Vagina (tissue), 2 donors: ENCODE results near the gene AKIRIN1. TPM values are rescaled to one million over a fixed set of nuclear protein-coding genes. Genes with fewer than 3 reads are reported as not detected.

ENCODE experiments used
- DNase-seq, 2 donors: peaks; one replicate each; pipeline ENCODE4 v3.0.0-alpha.2; 2017; ENCODE audit errors: extremely low spot score in 2 of 2
- H3K27ac ChIP-seq: fragments of 200-600 bp; sonication (generic); one replicate; pipeline ENCODE4 v1.5.1; 2019
- H3K27me3 ChIP-seq: fragments of 200-600 bp; sonication (generic); one replicate; pipeline ENCODE4 v1.5.1; 2019
- H3K36me3 ChIP-seq, 2 donors: fragments of 200-600 bp; sonication (generic); one replicate each; pipeline ENCODE4 v1.5.1; 2017 to 2019
- H3K4me1 ChIP-seq: fragments of 200-600 bp; sonication (generic); one replicate; pipeline ENCODE4 v1.5.1; 2019
- H3K4me3 ChIP-seq, 2 donors: fragments of 200-600 bp; sonication (generic); 1 replicate in 1 of 2; 2 replicates in 1 of 2; pipeline ENCODE4 v1.5.1; 2016 to 2019
- H3K9me3 ChIP-seq: fragments of 200-600 bp; sonication (generic); one replicate; pipeline ENCODE4 v1.5.1; 2019
- POLR2A ChIP-seq, 2 donors: fragments of 450-650 bp; IDR thresholded peaks; one replicate each; pipeline ENCODE4 v1.6.1; 2017; ENCODE audit warnings: antibody characterized with exemption in 2 of 2, mild to moderate bottlenecking in 2 of 2, moderate library complexity in 2 of 2
- POLR2AphosphoS5 ChIP-seq, 2 donors: sonication (generic); formaldehyde crosslinking; IDR thresholded peaks; one replicate each; pipeline ENCODE4 v1.9.0; 2017; ENCODE audit warnings: antibody characterized with exemption in 2 of 2, mild to moderate bottlenecking in 2 of 2, low read depth in 1 of 2; ENCODE audit not compliant: insufficient read depth in 1 of 2
- intact Hi-C: fragments of 100-400 bp; cut with DNase I; formaldehyde crosslinking; loops from one replicate; pipeline ENCODE4 v1.15.1; 2023
- total RNA-seq: library from RNA; depleted of rRNA; stranded (reverse); fragments of >200 nt; gene quantifications from one replicate; pipeline ENCODE4 v1.2.3, GENCODE V29; 2016
- TF ChIP-seq, protein P1 (sequence below), 3 experiments: fragments of 450-650 bp in 2 of 3; fragments of 200-600 bp in 1 of 3; sonication (generic) in 1 of 3; IDR thresholded peaks; one replicate each; pipeline ENCODE4 v1.5.1; 2017 to 2019; ENCODE audit warnings: antibody characterized with exemption in 3 of 3, mild to moderate bottlenecking in 2 of 3, moderate library complexity in 2 of 3

AKIRIN1 gene
- total RNA-seq, 1 donor from 2014 or later = 27.5 TPM

DNA sequence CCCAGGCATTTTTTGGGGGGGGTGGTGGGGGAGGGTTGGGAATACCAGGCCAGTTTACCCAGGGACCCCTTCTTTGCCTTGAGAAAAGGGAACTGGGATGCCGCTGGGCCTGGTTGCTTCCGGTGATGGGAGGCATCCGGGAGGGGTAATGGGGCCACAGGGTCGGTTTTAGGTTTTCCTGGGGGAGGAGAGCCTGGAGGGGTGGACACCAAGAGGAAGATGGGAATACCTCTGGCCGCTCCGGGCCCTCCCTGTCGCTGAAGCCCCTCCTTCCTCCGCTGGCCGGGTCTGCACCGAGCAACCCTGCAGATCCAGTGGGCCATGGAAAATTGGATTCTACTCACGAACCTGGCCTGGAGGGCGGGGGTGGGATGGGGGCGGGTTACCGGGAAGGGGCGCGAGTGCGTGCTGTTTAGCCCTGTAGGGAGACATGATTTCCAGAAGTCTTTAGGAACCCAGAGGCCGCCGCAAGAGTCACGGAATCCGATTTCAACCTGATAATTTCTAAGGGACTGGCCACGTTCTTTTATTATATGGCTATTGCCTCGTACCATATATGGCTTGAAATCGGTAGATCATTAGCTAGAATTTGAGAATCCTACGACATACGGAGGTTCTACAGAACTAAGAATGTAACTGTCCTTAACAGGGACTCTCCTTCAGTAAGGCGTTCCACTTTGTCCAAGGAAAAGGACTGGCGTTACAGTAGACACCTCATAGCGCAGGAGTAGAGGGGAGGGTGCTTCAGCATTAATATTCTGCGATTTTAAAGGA is 749 bp downstream of the AKIRIN1 start:
- intact Hi-C loops = no loop called here
- Histone ChIP-seq H3K27ac (peak overlapping the region; percentile 94), H3K4me3 (peak overlapping the region; percentile 99), H3K4me1 (peaks cover 49% of the 10 kb centered on the region), H3K36me3 (no peaks in the 10 kb centered on the region), H3K27me3 (no peaks in the 10 kb centered on the region), H3K9me3 (no peaks in the 10 kb centered on the region)
- DNase-seq = peak in 1 of 2 donors; percentile 96
- TF ChIP-seq POLR2A (IDR thresholded peaks at IDR 0.05) (no peak), POLR2AphosphoS5 (IDR thresholded peaks at IDR 0.05; ENCODE audit: insufficient read depth in 1 of 2, low read depth in 1 of 2) (no peak)
- TF ChIP-seq, protein P1, sequence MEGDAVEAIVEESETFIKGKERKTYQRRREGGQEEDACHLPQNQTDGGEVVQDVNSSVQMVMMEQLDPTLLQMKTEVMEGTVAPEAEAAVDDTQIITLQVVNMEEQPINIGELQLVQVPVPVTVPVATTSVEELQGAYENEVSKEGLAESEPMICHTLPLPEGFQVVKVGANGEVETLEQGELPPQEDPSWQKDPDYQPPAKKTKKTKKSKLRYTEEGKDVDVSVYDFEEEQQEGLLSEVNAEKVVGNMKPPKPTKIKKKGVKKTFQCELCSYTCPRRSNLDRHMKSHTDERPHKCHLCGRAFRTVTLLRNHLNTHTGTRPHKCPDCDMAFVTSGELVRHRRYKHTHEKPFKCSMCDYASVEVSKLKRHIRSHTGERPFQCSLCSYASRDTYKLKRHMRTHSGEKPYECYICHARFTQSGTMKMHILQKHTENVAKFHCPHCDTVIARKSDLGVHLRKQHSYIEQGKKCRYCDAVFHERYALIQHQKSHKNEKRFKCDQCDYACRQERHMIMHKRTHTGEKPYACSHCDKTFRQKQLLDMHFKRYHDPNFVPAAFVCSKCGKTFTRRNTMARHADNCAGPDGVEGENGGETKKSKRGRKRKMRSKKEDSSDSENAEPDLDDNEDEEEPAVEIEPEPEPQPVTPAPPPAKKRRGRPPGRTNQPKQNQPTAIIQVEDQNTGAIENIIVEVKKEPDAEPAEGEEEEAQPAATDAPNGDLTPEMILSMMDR (IDR thresholded peaks at IDR 0.05) = no peak

DNA sequence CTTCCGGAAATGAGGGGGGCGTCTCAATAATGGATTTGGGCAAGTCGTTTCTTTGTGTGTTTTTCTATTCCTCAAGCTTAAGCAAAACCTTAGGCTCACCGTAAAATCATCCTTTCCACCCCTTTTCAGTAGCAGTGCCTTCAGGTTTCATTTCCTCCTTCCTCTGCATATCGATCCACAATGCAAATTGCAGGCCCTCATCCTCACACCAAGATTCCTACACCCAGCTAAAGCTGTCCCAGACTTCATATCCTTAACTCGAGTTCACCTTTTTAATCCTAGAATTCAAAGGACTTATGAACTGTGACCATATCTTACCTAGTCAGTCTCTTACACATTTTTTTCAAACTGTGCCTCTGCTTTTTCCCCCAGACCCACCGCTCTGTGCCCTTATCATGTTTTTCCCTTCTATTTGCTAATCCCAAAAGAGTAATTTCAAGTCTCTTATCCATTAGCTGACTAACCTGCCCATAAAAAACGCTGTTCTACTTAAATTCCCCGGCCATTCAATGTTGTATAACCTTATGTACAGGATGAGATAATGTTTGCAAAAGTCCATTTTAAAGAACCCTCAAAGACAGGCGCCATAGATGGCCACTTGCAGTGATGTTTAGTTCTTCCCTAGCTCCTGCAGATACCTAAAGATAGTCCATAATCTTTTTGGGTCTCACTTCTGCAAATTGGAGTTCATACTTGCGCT is 1.5 kb downstream of the AKIRIN1 start:
- Histone ChIP-seq H3K4me1 (peaks cover 56% of the 10 kb centered on the region), H3K4me3 (peak overlapping the region; percentile 99), H3K27me3 (no peaks in the 10 kb centered on the region), H3K36me3 (no peaks in the 10 kb centered on the region), H3K9me3 (no peaks in the 10 kb centered on the region), H3K27ac (peak overlapping the region; percentile 94)
- intact Hi-C loops = no loop called here
- TF ChIP-seq, protein P1 (IDR thresholded peaks at IDR 0.05) = no peak
- TF ChIP-seq POLR2AphosphoS5 (IDR thresholded peaks at IDR 0.05; ENCODE audit: insufficient read depth in 1 of 2, low read depth in 1 of 2) (no peak), POLR2A (IDR thresholded peaks at IDR 0.05) (no peak)
- no peak for DNase-seq

DNA sequence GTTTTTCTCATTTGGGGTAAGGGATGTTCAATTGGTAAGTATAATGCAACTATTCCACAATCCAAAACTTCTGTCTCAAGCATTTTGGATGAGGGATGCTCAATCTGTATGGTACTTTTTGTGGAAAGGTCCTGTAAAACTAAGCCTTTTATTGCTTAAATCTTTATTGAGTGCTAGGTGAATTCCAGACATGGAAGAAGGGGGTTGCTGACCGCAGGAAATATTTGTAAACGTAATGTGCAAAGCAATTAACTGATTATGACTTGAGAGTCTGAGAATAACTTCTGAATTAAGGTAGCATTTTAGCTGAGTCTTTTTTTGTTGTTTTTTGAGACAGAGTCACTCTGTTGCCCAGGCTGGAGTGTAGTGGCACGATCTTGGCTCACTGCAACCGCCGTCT is 3.1 kb downstream of the AKIRIN1 start:
- TF ChIP-seq, protein P1 (IDR thresholded peaks at IDR 0.05) = no peak
- TF ChIP-seq POLR2A (IDR thresholded peaks at IDR 0.05) (no peak), POLR2AphosphoS5 (IDR thresholded peaks at IDR 0.05; ENCODE audit: insufficient read depth in 1 of 2, low read depth in 1 of 2) (no peak)
- Histone ChIP-seq H3K4me3 (no peak overlapping the region), H3K27ac (no peak overlapping the region), H3K4me1 (peaks cover 62% of the 10 kb centered on the region), H3K36me3 (peaks cover 7 to 11% of the 10 kb centered on the region in 2 donors), H3K9me3 (no peaks in the 10 kb centered on the region), H3K27me3 (no peaks in the 10 kb centered on the region)
- intact Hi-C loops = no loop called here
- DNase-seq = no peak

DNA sequence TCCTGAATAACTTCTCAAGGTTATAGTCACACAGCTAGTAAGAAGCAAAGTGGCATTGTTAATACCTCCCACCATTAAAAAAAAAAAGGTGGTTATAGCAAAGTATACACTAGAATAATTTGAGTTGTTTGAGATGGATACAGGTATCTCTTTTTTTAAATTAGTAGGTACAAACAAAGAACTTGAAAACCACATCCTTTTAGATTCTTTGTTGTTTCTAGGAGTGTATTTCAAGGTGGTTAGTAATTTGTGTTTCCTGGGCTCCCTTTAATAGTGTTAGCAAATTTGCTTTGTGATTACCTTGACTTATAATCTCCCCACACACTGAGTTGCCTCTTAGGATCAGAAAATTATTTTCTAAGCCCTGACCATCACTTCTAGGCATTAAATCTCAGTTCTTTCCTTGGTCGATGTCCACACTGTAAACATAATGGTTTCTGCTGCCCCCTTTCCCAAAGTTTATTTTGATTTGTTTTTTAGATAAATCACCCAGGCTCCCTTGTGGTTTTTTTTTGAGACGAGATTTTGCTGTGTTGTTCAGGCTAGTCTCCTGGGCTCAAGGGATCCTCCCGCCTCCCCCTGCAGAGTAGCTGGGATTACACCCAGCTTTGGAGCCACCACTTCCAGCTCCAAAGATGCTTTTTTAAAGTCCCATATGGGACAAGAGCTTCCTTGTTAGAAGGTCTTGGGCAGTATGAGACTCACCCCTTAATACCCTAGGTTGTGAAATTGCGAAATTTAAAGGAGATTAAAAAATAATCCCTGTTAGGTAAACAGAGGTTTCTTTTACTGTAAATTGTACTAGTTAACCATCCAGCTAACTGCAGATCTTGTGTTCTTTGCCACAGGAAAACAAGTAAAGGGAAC is 6.2 kb downstream of the AKIRIN1 start:
- Histone ChIP-seq H3K4me3 (no peak overlapping the region), H3K9me3 (no peaks in the 10 kb centered on the region), H3K27ac (no peak overlapping the region), H3K36me3 (peaks cover 7 to 40% of the 10 kb centered on the region in 2 donors), H3K4me1 (peaks cover 57% of the 10 kb centered on the region), H3K27me3 (no peaks in the 10 kb centered on the region)
- intact Hi-C loops = no loop called here
- no peak for TF ChIP-seq POLR2AphosphoS5 (IDR thresholded peaks at IDR 0.05; ENCODE audit: insufficient read depth in 1 of 2, low read depth in 1 of 2)
- TF ChIP-seq, protein P1 (IDR thresholded peaks at IDR 0.05) = no peak
- TF ChIP-seq POLR2A (IDR thresholded peaks at IDR 0.05) = no peak
- no peak for DNase-seq
